Lower lobe of right lung (tissue), 2 donors: ENCODE results near the gene FGA. TPM values are rescaled to one million over a fixed set of nuclear protein-coding genes. Genes with fewer than 3 reads are reported as not detected.

Experiments used
- ATAC-seq, 2 donors: fragments of 200-7000 bp; cut with Tn5 transposase; one replicate each; pipeline ENCODE4 v1.9.1; 2020 to 2022; ENCODE audit warnings: mild to moderate bottlenecking in 2 of 2, moderate library complexity in 2 of 2
- DNase-seq: peaks from one replicate; pipeline ENCODE4 v3.0.0-alpha.2; 2020
- H3K27ac ChIP-seq: fragments of 200-600 bp; one replicate; pipeline ENCODE4 v1.8.0; 2022
- H3K27me3 ChIP-seq: fragments of 200-600 bp; one replicate; pipeline ENCODE4 v1.8.0; 2022; ENCODE audit warnings: low read depth
- H3K36me3 ChIP-seq: fragments of 200-600 bp; one replicate; pipeline ENCODE4 v1.8.0; 2022; ENCODE audit warnings: mild to moderate bottlenecking
- H3K4me1 ChIP-seq: fragments of 200-600 bp; one replicate; pipeline ENCODE4 v1.8.0; 2022
- H3K4me3 ChIP-seq: fragments of 200-600 bp; one replicate; pipeline ENCODE4 v1.8.0; 2022; ENCODE audit warnings: mild to moderate bottlenecking
- H3K9me3 ChIP-seq: fragments of 200-600 bp; one replicate; pipeline ENCODE4 v1.8.0; 2022
- intact Hi-C: fragments of 100-400 bp; cut with DNase I; formaldehyde crosslinking; loops from one replicate; pipeline ENCODE4 v1.11.0; 2022
- total RNA-seq: library from RNA; stranded (reverse); fragmentation: NEBNext Ultra II Directional; extraction: Animal tissue kit (Norgen Biotek cat#: 25700); gene quantifications from one replicate; pipeline ENCODE4 v1.2.1, GENCODE V29; 2021
- TF ChIP-seq, protein P1 (sequence below): fragments of 200-600 bp; IDR thresholded peaks from one replicate; pipeline ENCODE4 v1.8.0; 2022; ENCODE audit warnings: antibody characterized with exemption, mild to moderate bottlenecking
- donor health status: DM: no; HTN: yes; CAD: no; lungs with severe emphysema.

FGA gene
- total RNA-seq, 1 donor from 2014 or later, result 35.4 TPM

DNA sequence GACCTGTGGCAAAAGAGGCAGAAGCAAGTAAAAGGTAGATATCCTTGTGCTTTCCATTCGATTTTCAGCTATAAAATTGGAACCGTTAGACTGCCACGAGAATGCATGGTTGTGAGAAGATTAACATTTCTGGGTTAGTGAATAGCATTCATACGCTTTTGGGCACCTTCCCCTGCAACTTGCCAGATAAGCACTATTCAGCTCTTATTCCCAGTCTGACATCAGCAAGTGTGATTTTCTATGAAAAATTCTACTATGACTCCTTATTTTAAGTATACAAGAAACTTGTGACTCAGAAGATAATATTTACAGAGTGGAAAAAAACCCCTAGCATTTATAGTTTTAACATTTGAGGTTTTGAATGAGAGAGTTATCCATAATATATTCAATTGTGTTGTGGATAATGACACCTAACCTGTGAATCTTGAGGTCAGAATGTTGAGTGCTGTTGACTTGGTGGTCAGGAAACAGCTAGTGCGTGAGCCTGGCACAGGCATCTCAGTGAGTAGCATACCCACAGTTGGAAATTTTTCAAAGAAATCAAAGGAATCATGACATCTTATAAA, 23.8 kb downstream of the FGA start:
- DNase-seq (no peak), ATAC-seq (no peak)
- Histone ChIP-seq H3K9me3 (no peaks in the 10 kb centered on the region), H3K27me3 (no peaks in the 10 kb centered on the region), H3K36me3 (no peaks in the 10 kb centered on the region), H3K4me3 (no peak overlapping the region), H3K27ac (no peak overlapping the region), H3K4me1 (no peaks in the 10 kb centered on the region)
- intact Hi-C loops, result no loop called here
- TF ChIP-seq, protein P1, sequence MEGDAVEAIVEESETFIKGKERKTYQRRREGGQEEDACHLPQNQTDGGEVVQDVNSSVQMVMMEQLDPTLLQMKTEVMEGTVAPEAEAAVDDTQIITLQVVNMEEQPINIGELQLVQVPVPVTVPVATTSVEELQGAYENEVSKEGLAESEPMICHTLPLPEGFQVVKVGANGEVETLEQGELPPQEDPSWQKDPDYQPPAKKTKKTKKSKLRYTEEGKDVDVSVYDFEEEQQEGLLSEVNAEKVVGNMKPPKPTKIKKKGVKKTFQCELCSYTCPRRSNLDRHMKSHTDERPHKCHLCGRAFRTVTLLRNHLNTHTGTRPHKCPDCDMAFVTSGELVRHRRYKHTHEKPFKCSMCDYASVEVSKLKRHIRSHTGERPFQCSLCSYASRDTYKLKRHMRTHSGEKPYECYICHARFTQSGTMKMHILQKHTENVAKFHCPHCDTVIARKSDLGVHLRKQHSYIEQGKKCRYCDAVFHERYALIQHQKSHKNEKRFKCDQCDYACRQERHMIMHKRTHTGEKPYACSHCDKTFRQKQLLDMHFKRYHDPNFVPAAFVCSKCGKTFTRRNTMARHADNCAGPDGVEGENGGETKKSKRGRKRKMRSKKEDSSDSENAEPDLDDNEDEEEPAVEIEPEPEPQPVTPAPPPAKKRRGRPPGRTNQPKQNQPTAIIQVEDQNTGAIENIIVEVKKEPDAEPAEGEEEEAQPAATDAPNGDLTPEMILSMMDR, result no peak

DNA sequence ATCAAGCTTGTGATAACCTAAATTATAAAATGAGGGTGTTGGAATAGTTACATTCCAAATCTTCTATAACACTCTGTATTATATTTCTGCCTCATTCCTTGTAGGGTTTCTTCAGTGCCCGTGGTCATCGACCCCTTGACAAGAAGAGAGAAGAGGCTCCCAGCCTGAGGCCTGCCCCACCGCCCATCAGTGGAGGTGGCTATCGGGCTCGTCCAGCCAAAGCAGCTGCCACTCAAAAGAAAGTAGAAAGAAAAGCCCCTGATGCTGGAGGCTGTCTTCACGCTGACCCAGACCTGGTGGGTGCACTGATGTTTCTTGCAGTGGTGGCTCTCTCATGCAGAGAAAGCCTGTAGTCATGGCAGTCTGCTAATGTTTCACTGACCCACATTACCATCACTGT, 24.8 kb downstream of the FGA start:
- no peak overlapping the region for H3K4me3 ChIP-seq
- TF ChIP-seq, protein P1, result no peak
- H3K36me3 ChIP-seq, result no peaks in the 10 kb centered on the region
- H3K27me3 ChIP-seq, result no peaks in the 10 kb centered on the region
- no peak for DNase-seq
- H3K27ac ChIP-seq, result no peak overlapping the region
- intact Hi-C loops, result no loop called here
- no peak for ATAC-seq
- no peaks in the 10 kb centered on the region for H3K9me3 ChIP-seq
- no peaks in the 10 kb centered on the region for H3K4me1 ChIP-seq

DNA sequence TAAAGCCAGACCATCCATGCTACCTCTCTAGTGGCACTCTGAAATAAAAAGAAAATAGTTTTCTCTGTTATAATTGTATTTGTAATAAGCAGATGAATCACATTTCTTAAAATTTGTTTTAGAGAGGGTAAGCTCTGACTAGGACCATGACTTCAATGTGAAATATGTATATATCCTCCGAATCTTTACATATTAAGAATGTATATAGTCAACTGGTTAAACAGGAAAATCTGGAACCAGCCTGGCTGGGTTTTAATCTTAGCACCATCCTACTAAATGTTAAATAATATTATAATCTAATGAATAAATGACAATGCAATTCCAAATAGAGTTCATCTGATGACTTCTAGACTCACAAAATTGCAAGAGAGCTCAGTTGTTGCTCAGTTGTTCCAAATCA, 26.2 kb downstream of the FGA start:
- Histone ChIP-seq H3K4me1 (no peaks in the 10 kb centered on the region), H3K36me3 (no peaks in the 10 kb centered on the region), H3K9me3 (no peaks in the 10 kb centered on the region), H3K4me3 (no peak overlapping the region), H3K27me3 (no peaks in the 10 kb centered on the region), H3K27ac (no peak overlapping the region)
- ATAC-seq (no peak), DNase-seq (no peak)
- intact Hi-C loops, result no loop called here
- TF ChIP-seq, protein P1, result no peak

DNA sequence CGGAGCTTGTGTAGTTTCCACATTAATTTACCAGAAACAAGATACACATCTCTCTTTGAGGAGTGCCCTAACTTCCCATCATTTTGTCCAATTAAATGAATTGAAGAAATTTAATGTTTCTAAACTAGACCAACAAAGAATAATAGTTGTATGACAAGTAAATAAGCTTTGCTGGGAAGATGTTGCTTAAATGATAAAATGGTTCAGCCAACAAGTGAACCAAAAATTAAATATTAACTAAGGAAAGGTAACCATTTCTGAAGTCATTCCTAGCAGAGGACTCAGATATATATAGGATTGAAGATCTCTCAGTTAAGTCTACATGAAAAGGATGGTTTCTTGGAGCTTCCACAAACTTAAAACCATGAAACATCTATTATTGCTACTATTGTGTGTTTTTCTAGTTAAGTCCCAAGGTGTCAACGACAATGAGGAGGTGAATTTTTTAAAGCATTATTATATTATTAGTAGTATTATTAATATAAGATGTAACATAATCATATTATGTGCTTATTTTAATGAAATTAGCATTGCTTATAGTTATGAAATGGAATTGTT, 27.8 kb downstream of the FGA start, which contains the start of gene FGB:
Gene FGB (plus strand): TSS at position 315 of the 558 bp plus-strand sequence. CDS start 8 bp downstream, at position 323.
- DNase-seq (no peak), ATAC-seq (no peak)
- H3K36me3 ChIP-seq, result no peaks in the 10 kb centered on the region
- TF ChIP-seq, protein P1, result no peak
- H3K27ac ChIP-seq, result no peak within 1 kb of the TSS
- H3K4me1 ChIP-seq, result no peaks in the 10 kb centered on the region
- intact Hi-C loops, result no loop called here
- H3K27me3 ChIP-seq, result no peaks in the 10 kb centered on the region
- no peak within 1 kb of the TSS for H3K4me3 ChIP-seq
- H3K9me3 ChIP-seq, result no peaks in the 10 kb centered on the region

DNA sequence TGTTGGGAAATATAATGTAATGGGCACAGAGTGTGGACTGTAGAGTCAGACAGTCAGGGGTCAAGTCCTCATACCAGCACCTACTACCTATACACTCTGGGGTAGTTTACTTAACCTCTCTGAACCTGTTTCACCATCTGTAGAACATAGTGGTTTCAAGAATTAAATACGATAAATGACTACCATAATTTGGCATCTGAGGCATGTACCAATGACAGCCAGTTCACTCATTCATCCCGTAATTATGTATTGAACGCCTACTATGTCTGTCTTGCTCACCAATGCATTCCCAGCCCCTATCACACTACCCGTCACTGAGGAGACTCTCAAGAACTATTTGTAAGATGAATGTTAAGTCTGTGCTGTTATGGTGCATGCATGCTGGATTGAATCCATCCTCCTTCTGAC, 29.7 kb downstream of the FGA start:
- no peaks in the 10 kb centered on the region for H3K36me3 ChIP-seq
- H3K4me3 ChIP-seq, result no peak overlapping the region
- peak in 1 of 2 donors; percentile 62 for ATAC-seq
- H3K27ac ChIP-seq, result no peak overlapping the region
- intact Hi-C loops, result no loop called here
- H3K9me3 ChIP-seq, result no peaks in the 10 kb centered on the region
- TF ChIP-seq, protein P1, result no peak
- DNase-seq, result no peak
- H3K4me1 ChIP-seq, result no peaks in the 10 kb centered on the region
- no peaks in the 10 kb centered on the region for H3K27me3 ChIP-seq
